T-helper 1 cell (primary cell): ENCODE measurements around the gene MAPKAPK3.
"Not testable (repeated sequence)": the region's sequence is repeated elsewhere in the genome, so short reads cannot be mapped to it uniquely, and the experiment has no call there.

Source experiments
- DNase-seq, 5 donors: peaks; one replicate each; pipeline ENCODE4 v3.0.0-alpha.2; 2012 to 2020

The MAPKAPK3 gene

DNA sequence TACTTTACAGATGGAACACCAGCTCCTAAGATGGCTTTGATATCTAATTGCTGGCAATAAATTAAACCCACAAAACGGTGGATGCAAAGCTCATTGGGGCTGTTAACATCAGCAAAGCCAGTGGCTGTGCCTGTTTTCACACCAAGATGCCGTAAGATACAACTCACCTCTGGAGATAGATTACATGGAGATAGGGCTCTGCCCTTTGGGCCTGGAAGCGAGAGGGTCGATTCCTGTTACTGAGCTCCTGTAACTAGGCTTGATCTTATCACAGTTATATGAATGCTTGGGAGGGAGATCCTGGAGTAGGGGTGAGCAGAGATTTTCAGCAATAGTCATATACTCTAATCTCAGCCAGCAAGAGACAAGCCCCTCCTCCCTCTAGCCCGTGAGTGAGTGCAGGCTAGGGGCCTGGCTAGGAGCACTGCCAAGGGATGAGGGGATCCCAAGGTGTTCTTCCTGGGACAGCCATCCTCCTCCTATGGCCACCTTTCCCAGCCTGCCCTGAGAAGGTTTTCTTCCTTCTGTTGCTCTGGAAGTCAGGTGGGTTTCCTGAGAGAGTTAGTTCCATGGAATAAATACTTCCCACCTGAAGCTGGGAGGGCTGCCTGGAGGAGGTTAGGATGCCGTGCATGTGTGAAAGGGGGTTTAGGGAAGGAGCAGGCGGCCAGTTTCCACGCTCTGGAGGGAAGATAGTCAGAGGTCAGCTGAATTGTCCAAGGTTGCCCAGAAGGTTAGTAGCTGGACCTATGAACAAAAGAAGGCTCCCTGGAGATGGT, 39.7 kb downstream of the MAPKAPK3 start:
- DNase-seq, result no peak

DNA sequence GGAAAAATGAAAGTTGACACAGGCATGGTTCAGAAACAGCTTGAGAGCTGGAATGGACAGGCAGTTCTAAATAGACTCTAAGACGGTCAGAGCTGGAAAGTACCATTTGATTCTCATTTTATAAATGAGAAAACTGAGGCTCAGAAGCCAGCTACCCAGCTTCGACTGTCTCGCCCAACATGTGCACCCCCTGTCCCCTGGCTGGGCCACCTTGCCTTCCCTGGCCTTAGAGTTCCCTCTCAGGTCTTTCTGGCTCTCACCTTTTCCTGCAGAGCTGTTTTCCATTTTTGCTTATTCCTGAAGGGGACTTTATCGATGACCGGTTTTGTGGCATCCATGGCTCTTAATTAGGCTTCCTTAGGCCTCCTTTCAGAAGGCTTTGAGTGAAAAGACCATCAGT, 40.5 kb downstream of the MAPKAPK3 start:
- no peak for DNase-seq

DNA sequence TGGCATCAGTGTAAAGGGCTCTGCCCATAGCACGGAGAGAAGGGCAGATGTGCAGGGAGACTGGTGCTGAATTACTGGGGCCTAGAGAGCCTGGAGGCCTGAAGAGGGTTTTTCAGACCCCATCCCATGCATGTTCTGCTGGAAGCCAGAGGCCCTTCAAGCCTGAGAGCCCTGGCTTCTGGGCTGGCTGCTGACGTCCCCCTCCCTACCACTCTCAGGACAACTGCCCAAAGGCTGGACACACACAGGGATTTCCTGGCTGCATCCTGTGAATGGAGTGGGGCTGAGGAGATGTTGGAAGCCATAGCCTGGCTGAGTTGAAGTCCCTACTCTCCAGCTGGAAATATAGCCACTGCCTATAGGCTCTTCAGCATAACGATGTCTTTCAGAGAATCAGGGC, 40.9 kb downstream of the MAPKAPK3 start:
- DNase-seq, result no peak

DNA sequence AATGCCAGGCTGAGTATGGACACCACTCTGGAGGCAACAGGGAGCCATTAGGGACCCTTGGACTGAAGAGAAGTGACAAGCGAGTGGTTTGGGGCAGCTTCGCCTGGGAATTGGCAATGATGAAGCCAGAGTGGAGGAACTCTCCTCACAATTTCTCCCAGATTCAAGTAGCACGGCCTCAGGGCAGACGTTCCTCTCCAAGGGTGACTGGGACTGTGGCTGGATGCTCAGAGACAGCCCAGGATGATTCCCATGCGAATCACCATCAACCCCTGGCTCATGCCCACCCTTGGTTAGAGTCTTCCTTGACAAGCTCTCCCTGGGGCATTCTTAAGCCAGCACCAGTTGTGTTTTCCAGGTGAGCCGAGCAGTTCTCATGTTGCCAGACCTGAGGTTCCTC, 41.5 kb downstream of the MAPKAPK3 start:
- DNase-seq, result no peak

DNA sequence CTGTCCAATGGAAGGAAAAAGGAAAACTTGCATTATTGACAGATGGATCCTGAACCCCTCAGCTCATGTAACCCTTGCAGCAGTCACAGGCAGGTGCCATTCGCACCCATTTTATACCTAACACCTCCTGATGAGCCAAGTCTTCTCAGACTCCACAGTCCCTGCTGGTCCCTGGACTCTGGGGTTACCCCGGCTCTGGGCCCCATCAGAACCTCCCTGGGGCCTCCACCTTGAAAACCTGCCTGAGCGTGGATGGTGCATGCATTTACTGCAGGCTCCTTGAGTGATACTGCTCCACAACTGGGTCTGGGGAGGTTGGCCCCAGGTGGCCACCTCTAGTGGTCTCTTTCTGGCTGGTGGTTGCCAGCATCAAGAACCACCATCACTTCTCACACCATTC, 41.9 kb downstream of the MAPKAPK3 start:
- DNase-seq, result no peak

DNA sequence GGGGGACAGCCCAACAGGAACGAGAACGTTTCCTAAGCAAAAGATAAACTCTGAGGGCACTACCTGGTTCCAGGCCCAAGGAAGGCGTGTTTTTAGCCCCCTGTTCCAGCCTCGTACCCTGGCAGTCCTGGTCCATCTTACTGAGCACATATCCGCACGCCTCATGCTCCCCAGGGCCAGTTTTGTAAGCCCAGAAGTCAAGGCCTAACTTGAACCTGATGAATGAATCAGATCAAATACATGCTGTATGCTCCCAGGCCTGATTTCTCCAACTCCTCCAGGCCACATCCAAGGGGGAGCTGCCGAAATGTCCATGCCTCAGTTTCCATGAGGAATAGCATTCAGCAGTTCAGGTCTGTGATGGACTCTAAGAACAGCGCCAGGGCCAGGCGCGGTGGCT, 43.4 kb downstream of the MAPKAPK3 start:
- no peak for DNase-seq

DNA sequence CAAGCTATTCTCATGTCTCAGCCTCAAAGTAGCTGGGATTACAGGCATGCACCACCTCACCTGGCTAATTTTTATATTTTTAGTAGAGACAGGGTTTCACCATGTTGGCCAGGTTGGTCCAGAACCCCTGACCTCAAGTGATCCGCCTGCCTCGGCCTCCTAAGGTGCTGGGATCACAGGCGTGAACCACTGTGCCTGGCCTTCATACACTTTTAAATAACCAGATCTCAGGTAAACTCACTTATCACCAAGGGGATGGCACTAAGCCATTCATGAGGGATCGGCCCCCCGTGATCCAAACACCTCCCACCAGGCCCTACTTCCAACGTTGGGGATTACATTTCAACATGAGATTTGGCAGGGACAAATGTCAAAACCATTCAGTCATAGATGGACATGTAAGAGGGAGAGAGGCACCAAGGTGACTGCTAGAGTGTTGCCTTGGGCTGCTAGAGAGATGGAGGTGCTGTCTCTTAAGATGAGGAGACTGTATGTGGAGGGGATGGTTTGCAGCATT, 44.4 kb downstream of the MAPKAPK3 start:
- no peak for DNase-seq

DNA sequence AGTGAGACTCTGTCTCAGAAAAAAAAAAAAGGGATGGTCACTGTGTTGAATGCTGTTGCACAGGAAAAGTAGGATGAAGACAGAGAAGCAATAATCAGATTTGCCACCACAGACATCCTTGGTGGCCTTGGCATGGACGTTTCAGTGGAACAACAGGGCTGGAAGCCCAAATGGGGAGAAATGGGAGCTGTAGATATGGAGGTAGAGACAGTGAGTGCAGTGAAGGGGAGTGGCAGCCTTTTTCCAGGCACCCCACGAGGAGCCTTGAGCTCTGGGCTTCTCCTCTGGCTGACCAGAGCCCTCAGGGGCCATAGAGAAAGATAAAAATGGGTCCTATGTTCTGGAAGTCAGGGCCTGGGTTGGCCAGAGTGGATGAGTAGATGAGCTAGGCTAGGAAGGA, 45.5 kb downstream of the MAPKAPK3 start:
- no peak for DNase-seq

DNA sequence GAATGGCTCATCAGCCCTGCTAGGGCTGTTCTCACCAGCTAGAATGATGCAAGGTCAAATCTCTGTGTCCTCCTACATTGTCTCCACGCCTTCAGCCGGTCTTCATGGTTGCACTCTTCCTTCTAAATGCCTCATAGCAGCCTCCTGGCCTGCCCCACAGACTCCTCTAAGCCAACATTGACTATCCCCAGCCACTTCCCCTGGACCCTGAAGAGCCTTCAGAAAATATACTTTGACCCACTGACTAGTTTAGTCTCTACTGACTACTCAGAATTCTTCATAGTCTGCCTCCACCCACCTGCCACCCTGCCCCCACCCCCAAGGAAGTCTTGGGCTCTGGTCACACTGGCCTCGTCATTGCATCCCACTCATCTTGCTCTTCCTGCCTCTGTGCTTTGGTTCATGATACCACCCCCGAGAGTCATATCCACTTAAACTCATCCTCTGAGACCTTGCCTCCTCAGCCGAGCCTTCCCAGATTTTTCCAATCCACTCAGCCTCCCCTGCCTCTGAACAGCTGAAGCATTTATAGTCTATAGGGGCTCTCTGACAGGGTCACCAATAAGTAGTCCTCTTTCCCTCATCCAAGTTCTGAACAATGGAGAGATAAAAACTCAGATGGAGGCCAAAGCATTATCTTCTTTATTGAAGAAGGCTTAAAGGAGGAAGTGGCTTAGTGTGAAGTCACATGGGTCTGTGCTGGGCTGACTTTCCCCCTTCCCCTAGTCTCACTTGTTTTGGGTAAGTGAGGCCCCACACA, 48.3 kb downstream of the MAPKAPK3 start:
- DNase-seq, result no peak

DNA sequence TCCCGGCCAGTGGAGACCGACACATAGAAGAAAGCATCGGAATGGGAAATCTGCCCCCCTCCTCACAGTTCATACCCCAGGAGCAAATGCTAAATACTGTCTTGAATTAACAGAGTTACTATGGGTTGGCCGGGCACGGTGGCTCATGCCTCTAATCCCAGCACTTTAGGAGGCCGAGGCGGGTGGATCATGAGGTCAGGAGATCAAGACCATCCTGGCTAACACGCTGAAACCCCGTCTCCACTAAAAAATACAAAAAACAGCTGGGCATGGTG, 48.8 kb downstream of the MAPKAPK3 start:
- DNase-seq, result not testable (repeated sequence)

DNA sequence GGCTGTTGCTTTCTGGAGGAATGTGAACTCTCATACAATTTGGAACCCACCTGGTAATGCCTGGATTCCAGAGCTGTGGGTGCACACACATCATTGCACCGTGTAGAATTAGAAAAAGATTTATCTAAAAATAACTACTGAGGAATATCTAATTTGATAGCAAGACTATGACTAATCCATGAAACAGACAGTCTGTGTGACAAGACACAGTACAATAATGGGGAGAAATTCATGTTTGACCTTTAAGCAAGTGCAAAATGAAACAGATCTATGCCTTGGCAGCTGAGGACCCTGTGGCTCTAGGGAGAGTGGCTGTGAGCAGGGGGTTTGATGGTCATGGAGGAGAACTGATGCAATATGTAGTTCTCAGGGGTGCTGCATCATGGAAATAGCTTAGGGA, 49.9 kb downstream of the MAPKAPK3 start:
- no peak for DNase-seq

DNA sequence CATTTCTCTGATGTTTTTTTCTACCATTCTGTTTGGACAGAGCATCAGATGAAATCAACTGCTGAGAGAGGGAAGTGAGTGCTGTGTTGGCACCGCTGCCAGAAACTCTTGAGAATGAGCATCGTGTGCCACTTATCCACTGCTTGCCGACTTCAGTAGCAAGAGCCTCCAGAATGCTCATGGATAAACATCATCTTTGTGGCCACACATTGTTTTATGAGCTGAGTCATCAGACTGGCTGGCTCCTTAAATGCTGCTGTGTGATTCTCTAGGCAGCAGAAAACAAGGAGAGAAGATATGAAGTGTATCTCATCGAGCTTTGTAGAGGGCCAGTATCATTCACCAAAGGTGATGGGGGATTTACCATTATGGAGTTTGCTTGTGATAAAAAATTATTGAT, 54.4 kb downstream of the MAPKAPK3 start:
- no peak for DNase-seq

DNA sequence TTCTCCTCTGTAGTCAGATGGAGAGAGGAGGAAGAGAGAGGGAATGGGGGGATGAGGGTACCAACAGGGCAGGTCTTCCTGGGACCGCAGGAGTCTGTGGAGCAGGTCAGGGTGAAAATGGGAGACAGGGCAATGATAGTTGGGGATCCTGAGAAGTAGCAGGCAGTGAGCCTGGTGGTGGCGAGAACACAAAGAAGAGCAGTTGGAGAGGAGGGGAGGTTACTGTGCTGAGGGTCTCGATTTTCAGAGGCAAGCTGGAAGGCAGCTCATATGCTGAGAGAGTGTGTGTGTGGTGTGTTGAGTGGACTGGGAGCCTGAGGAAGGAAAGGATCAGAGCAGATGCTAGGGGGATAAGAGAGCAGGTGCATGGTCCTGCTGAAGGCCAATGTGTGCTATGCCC, 55.7 kb downstream of the MAPKAPK3 start:
- DNase-seq, result no peak

DNA sequence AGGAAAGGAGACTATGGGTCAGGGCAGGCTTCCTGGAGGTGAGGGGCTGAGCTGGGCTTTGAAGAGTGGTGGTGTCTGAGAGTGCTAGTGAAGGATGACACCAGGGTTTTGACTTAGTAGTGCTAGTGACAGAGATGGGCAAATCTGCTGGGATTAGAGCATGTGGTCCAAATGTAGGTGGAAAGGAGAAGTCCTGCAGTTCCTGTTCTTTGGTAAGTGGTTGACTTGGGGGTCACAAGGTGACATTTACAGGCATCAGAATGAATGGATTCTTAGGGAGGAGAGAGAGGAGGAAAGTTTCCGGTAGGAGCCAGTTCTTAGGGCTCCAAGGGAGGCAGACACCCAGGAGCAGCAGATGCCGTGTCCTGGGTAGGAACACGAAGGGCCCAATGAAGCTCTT, 57.0 kb downstream of the MAPKAPK3 start:
- DNase-seq, result no peak

DNA sequence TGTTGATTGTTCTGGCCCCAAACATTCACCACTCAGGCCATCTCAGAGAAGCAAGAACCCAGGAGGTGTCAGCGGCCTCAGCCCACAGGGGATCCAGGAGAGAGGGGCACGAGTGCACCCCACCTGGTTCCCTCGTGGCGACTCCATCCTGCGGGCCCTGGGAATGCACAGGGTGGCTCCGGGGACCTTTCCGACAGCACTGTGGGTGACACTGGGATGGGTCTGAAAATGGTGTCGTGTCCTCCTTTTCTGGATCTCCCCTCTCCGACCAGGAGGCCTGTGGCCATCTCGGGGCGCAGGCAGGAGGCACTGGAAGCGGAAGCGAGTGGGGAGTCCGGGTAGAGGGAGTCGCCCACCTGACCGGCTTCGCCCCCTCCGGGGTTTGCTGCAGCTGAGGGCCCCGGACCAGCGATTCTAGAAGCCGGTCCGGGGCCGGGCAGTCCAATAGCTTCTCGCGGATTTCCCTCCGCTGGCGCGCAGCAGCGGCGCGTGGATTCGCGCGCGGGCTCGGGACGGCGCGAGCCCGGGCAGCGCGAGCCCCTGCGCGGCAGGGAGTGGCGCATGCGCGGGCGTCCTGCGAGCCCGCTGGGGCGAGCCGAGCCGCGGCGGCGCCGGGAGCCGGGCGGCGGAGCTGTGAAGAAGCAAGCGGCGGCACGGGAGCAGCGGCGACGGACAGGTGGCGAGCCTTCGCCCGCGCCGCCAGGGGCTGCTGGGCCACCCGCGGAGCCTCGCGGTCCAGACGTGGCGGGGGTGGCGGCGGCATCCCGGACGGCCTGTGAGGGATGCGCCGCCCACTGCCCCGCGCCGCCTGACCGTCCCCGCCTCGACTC, 57.6 kb downstream of the MAPKAPK3 start, which contains the start of gene DOCK3:
DOCK3 (plus strand) TSS at position 579 of the 830 bp plus-strand sequence. CDS start 337 bp downstream, outside the sequence.
- DNase-seq, result peak; percentile 36 to 69 (median 51)

DNA sequence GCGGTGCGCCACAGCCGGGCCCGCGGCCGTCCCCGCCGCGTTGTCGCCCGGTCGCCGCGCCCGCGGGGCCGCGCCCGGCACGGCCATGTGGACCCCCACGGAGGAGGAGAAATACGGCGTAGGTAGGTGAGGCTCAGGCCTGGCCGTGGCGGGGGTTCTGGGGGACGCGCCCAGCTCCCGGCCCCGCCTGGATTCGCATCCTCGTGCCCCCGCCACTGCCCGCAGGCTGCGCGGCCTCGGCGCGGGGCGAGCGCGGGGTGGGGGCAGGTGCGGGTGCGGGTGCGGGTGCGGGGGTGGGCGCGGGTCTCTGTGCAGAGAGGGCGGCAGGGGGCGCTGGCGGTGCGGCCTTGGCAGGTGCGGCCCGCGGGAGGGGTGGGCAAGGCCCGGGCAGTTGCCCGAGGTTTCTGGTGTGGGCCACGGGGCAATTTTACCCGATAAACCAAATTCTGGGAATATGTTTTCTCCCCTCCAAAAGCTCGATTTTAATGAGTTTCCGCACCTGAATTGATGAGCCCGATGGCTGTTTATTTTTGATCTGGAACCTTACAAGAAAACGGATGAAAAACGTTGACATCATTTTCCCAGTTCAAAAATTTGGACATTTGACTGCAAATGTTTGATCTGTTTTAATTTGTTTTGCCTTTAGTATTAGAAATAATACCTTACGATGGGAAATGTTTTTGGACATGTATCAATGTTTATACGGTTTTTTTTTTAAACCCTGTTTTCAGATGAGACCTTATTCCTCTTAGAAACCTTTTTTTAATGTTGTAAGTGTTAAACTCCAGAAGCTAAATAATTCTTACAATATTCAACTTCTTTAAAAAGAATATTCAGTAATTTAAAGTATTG, 58.5 kb downstream of the MAPKAPK3 start:
- peak; percentile 16 to 45 (median 30) for DNase-seq

DNA sequence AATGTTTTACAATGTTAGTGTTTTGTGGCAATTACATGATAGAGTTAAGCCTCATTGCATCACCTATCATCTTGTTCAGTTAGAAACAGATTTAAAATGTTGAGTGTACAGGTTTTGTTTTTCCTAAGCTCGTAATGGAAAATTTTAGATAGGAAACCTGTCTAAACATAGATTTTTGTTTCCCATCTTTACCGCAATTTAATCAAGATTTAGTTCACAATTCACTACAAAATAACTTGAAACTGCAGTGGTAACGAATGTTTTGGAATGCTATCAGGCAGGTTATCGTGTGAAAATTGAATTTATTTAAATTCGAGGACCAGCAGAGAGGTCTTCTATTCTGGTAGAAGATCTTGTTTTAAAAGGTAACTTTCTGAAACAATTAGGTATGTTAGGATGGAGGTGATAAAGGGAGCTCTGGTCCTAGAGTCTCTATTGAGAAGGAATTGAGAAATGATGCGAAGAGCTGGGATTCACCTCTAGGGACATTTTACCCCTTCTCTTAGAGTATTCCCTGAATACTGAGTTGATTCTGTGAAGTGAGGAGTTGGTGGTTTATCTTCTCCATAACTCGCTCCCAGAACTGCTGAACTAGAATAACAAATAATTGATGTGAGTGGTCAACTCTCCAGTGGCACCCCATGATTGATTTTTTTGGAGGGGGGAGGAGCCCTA, 59.2 kb downstream of the MAPKAPK3 start:
- DNase-seq, result no peak

DNA sequence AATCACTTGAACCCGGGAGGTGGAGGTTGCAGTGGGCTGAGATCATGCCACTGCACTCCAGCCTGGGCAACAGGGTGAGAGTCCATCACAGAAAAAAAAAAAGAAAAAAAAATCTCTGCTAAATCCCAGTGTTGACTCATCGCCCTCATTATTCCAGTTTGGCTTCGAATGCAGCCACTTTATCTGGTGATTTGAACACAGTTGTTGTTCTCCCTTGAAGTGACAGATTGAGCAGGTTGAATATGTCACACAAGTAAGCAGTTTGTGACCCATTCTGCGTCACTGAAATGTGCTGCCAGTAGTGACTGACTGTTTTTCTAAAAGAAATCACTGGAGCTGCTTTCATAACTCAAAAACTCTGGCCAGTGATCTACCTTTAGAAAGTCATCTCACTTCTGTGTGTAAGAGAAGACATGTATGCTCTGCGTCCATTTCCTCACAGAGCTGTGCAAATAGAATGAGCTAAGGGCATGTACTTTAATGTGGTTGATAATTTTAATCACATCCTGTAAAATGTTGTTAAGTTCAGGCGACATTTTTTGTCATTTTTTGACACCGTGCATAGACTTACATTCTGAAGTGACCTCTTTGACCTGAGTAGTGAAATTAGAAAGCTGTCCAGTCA, 70.3 kb downstream of the MAPKAPK3 start:
- no peak for DNase-seq

DNA sequence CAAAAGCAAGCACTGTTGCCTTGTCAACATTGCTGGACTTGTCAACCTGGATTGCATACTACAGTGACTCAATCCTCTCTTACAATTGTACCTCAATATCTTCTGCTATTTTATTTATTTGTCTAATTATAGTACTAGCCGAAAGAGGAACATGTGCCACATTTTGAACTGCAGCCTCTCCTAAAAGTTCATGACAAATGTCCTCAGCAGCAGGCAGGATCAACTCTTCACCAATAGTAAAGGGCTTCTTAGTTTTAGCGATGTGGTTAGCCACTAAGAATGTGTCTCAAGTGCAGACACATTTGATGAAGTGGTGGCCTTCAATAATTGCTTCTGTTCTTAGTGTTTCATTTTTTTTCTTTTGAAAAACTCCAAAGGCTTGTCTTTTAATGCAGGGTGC, 71.0 kb downstream of the MAPKAPK3 start:
- DNase-seq, result no peak

DNA sequence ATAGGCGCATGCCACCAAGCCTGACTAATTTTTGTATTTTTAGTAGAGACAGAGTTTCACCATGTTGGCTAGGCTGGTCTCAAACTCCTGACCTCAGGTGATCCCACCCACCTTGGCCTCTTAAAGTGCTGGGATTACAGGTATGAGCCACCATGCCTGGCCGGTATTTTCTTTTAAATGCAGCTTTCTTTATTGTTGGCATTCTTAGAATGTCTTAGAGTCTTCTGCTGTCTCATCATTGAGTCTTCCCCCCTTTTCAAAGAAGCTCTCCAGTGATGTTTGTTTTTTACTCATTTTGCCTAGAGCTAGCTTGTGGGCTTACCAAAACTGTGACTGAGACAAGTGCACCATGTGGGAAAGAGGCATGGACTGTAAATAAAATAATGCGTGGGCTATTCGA, 71.7 kb downstream of the MAPKAPK3 start:
- not testable (repeated sequence) for DNase-seq

DNA sequence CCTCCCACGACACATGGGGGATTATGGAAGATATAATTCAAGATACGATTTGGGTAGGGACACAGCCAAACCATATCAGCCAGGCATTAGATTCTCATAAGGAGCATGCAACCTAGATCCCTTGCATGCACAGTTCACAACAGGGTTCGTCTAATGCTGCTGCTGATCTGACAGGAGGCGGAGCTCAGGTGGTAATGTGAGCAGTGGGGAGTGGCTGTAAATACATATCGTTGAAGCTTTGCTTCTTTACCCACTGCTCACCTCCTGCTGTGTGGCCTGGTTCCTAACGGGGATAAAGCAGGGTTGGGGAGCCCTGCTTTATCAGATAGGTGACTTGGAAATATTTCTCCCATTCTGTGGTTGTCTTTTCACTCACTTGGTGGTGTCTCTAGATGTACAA, 72.6 kb downstream of the MAPKAPK3 start:
- DNase-seq, result no peak
